Activated T-helper 1 cell treated with anti-CD3 and anti-CD28 coated beads, Interleukin-12 subunit alpha, Interleukin-12 subunit beta, Interleukin-2, Interleukin-4 antibody, amounts not matched to agents 30 ng/mL and 10 ng/mL and 1 ng/mL, durations not matched to agents 14 hours and 24 hours and 36 hours (primary cell): Measurements from ENCODE around the gene LRCH1. TPM values are rescaled to one million over a fixed set of nuclear protein-coding genes. Genes with fewer than 3 reads are reported as not detected.
"Not testable (repeated sequence)": the region's sequence is repeated elsewhere in the genome, so short reads cannot be mapped to it uniquely, and the experiment has no call there.

ENCODE experiments used
- DNase-seq: peaks from one replicate; pipeline ENCODE4 v3.0.0; 2021; ENCODE audit warnings: low spot score
- H3K27ac Mint-ChIP-seq: one replicate; pipeline ENCODE4 v1.8.0; 2021; ENCODE audit warnings: mild to moderate bottlenecking, mixed read lengths
- H3K27me3 Mint-ChIP-seq: one replicate; pipeline ENCODE4 v1.8.0; 2022; ENCODE audit warnings: mild to moderate bottlenecking, moderate library complexity, mixed read lengths; ENCODE audit not compliant: insufficient read depth
- H3K36me3 Mint-ChIP-seq: one replicate; pipeline ENCODE4 v1.8.0; 2021; ENCODE audit warnings: low read depth, mixed read lengths
- H3K4me1 Mint-ChIP-seq: one replicate; pipeline ENCODE4 v1.8.0; 2021; ENCODE audit warnings: low read depth, mixed read lengths
- H3K4me3 Mint-ChIP-seq: one replicate; pipeline ENCODE4 v1.8.0; 2021; ENCODE audit warnings: mild to moderate bottlenecking, moderate library complexity, mixed read lengths
- H3K9me3 Mint-ChIP-seq: one replicate; pipeline ENCODE4 v1.8.0; 2021; ENCODE audit warnings: mixed read lengths
- intact Hi-C: fragments of 100-400 bp; cut with micrococcal nuclease; formaldehyde crosslinking; loops from one replicate; pipeline ENCODE4 v1.15.1; 2024
- total RNA-seq: library from RNA; stranded (reverse); gene quantifications from 2 replicates; pipeline ENCODE4 v1.2.3, GENCODE V29; 2022

The LRCH1 gene
- 20.3 and 21.8 TPM in 2 replicates for total RNA-seq

- H3K36me3 Mint-ChIP-seq, result peaks cover 3% of the 10 kb centered on the region
- peaks cover 50% of the 10 kb centered on the region for H3K4me1 Mint-ChIP-seq
- peak; percentile 80 for DNase-seq
- peak within 1 kb of the TSS; percentile 92 for H3K27ac Mint-ChIP-seq
- peaks cover 15% of the 10 kb centered on the region for H3K27me3 Mint-ChIP-seq
- H3K9me3 Mint-ChIP-seq, result no peaks in the 10 kb centered on the region
- peak within 1 kb of the TSS; percentile 95 for H3K4me3 Mint-ChIP-seq
- intact Hi-C loops, result loop anchor here (2.0 to 10.0 kb wide), 3 partner anchors 60 to 498 kb away; partner anchors contain the start of gene ZC3H13
Observed at GRCh38 chr13:46552889-46553520, at the start of gene LRCH1. TSS of gene LRCH1 (plus strand) at chr13:46553170. CDS start at chr13:46553397, 227 bp downstream.

DNA sequence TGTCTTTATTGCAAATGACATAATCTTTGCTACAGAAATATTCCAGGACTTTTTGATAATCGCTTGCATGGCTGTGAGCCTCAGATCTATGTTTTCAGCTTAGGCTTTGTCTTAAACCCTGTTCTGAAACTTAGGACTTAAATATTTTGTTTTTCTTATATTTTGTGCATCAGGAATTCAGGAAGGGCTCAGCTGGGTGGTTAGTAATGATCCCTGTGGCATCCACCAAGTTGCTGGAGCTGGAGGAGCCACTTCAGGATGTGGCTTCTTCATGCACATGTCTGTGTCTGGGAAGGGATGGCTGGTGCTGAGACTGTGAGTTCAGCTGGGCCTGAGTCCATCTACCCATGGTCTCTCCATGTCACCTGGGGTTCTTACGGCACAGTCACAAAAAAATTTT is 48.9 kb upstream of the LRCH1 start:
- H3K4me3 Mint-ChIP-seq, result no peak overlapping the region

DNA sequence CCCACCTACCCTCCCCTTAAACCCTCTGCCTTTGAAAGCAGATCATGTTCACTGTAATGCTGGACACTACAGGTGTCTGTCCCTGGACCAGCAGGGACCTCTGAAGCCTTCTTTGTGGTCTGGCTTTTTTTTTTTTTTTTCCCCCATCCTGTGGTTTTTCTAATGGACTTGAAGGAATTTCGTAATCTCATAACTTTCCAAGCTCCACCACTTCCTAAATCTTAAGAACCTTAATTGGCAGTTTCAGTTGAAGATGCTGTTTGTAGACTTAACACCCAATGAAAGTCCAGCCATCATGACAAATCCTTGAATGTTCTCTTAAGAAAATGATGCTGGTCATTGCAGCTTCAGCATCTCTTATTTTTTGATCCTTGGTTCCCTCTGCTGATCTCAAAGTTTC is 45.0 kb upstream of the LRCH1 start:
- Mint-ChIP-seq H3K4me1 (no peaks in the 10 kb centered on the region), H3K4me3 (no peak overlapping the region), H3K9me3 (peaks cover 3% of the 10 kb centered on the region), H3K27me3 (peaks cover 6% of the 10 kb centered on the region), H3K27ac (no peak overlapping the region), H3K36me3 (no peaks in the 10 kb centered on the region)
- intact Hi-C loops, result no loop called here
- no peak for DNase-seq

More for the DNA sequence above, 48.9 kb upstream of the LRCH1 start:
- peaks cover 3% of the 10 kb centered on the region for H3K9me3 Mint-ChIP-seq
- H3K27ac Mint-ChIP-seq, result no peak overlapping the region
- no peak for DNase-seq
- H3K4me1 Mint-ChIP-seq, result no peaks in the 10 kb centered on the region
- no peaks in the 10 kb centered on the region for H3K36me3 Mint-ChIP-seq
- H3K27me3 Mint-ChIP-seq, result peaks cover 15% of the 10 kb centered on the region
- intact Hi-C loops, result no loop called here

GRCh38 chr13:46509981-46510380 is 43.0 kb upstream of the LRCH1 start:
- peaks cover 3% of the 10 kb centered on the region for H3K9me3 Mint-ChIP-seq
- no peaks in the 10 kb centered on the region for H3K4me1 Mint-ChIP-seq
- no peaks in the 10 kb centered on the region for H3K36me3 Mint-ChIP-seq
- H3K27me3 Mint-ChIP-seq, result peaks cover 2% of the 10 kb centered on the region
- no peak overlapping the region for H3K27ac Mint-ChIP-seq
- H3K4me3 Mint-ChIP-seq, result no peak overlapping the region
- no peak for DNase-seq
- intact Hi-C loops, result no loop called here

GRCh38 chr13:46515803-46516202 is 37.2 kb upstream of the LRCH1 start:
- no peaks in the 10 kb centered on the region for H3K4me1 Mint-ChIP-seq
- no peaks in the 10 kb centered on the region for H3K36me3 Mint-ChIP-seq
- H3K9me3 Mint-ChIP-seq, result no peaks in the 10 kb centered on the region
- peaks cover 11% of the 10 kb centered on the region for H3K27me3 Mint-ChIP-seq
- H3K4me3 Mint-ChIP-seq, result no peak overlapping the region
- intact Hi-C loops, result no loop called here
- no peak for DNase-seq
- H3K27ac Mint-ChIP-seq, result no peak overlapping the region

DNA sequence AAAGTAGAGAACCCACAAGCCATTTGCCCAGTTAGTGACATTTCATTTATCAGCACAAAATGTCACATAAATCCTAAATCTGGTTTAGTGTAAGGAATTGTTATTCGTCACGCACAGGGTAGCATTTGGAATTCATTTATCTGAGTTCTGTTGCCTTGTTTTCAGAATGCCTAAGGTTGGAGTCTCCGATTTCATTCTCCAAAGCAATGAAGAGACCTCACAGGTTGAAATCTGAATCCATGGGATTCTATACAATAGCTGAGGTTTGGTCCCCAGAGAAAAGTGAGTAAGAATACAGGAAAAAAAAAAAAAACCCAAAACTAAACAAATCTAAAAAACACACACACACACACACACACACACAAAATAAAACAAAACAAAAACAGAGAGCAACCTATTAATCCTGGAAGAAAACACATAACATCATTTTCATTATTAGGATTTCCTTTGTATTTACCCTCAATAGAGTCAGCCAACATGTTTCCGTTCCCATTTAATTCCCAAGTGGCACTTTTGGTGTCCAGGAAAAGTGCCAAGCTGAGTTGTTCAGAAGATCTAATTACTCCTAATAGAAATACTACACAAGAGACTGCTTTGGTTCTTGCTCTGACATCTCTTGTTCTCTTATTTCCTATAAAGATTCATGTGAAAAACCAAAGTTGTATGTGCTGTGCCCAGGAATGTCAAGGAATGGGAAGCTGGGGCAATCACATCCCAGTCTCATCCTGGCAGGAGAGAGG is 36.2 kb upstream of the LRCH1 start:
- Mint-ChIP-seq H3K27me3 (peaks cover 11% of the 10 kb centered on the region), H3K9me3 (no peaks in the 10 kb centered on the region), H3K4me1 (no peaks in the 10 kb centered on the region)

DNA sequence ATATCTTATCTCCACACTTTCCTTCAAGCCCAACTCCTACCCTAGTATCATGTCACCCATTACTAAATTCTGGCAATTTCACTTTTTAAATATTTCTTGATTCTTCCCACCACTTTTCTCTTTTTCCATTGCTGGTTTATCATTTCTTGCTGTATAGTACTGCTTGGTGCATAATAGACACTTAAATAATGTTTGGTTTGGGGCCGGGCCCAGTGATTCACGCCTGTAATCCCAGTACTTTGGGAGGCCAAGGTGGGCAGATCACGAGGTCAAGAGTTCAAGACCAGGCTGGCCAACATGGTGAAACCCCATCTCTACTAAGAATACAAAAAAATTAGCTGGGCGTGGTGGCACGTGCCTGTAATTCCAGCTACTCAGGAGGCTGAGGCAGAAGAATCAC is 35.2 kb upstream of the LRCH1 start:
- H3K27ac Mint-ChIP-seq, H3K9me3 Mint-ChIP-seq, intact Hi-C loops, H3K4me1 Mint-ChIP-seq, H3K4me3 Mint-ChIP-seq, DNase-seq, H3K36me3 Mint-ChIP-seq: not testable (repeated sequence)
- peaks cover 11% of the 10 kb centered on the region for H3K27me3 Mint-ChIP-seq

More for the DNA sequence above, 36.2 kb upstream of the LRCH1 start:
- Mint-ChIP-seq H3K27ac (no peak overlapping the region), H3K36me3 (no peaks in the 10 kb centered on the region), H3K4me3 (no peak overlapping the region)
- DNase-seq, result no peak
- intact Hi-C loops, result no loop called here

- intact Hi-C loops, result no loop called here
- Mint-ChIP-seq H3K27ac (no peak overlapping the region), H3K4me1 (no peaks in the 10 kb centered on the region), H3K36me3 (no peaks in the 10 kb centered on the region), H3K4me3 (no peak overlapping the region), H3K27me3 (peaks cover 12% of the 10 kb centered on the region), H3K9me3 (no peaks in the 10 kb centered on the region)
- no peak for DNase-seq
Observed at GRCh38 chr13:46519182-46519581, 33.8 kb upstream of the LRCH1 start.

DNA sequence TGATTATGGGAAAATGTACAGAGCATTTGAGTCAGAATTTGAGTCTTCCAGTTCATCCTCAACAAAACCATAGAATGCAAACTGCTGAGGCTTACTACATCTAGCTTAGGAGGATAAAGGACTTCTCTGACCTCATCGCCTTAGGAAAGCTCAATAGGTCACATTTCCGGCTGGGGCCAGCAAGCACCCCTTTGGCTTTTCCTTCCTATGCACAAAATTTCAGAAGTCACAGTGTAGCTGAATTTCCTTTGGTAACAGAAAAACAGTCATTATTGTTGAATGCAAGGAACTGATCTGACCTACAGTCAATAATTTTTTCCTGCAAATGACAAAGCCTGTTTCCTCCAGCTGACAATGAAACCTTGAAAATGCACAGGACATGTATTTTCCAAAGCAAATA is 32.8 kb upstream of the LRCH1 start:
- H3K27ac Mint-ChIP-seq, result no peak overlapping the region
- H3K9me3 Mint-ChIP-seq, result no peaks in the 10 kb centered on the region
- peaks cover 13% of the 10 kb centered on the region for H3K27me3 Mint-ChIP-seq
- DNase-seq, result no peak
- no peaks in the 10 kb centered on the region for H3K4me1 Mint-ChIP-seq
- H3K36me3 Mint-ChIP-seq, result no peaks in the 10 kb centered on the region
- no peak overlapping the region for H3K4me3 Mint-ChIP-seq
- intact Hi-C loops, result no loop called here

GRCh38 chr13:46521486-46521885 is 31.5 kb upstream of the LRCH1 start:
- no peaks in the 10 kb centered on the region for H3K36me3 Mint-ChIP-seq
- H3K4me1 Mint-ChIP-seq, result no peaks in the 10 kb centered on the region
- DNase-seq, result no peak
- no peak overlapping the region for H3K27ac Mint-ChIP-seq
- H3K27me3 Mint-ChIP-seq, result peaks cover 10% of the 10 kb centered on the region
- H3K4me3 Mint-ChIP-seq, result no peak overlapping the region
- no peaks in the 10 kb centered on the region for H3K9me3 Mint-ChIP-seq
- intact Hi-C loops, result no loop called here

GRCh38 chr13:46521921-46522747 is 30.8 kb upstream of the LRCH1 start:
- DNase-seq, result no peak
- Mint-ChIP-seq H3K27ac (no peak overlapping the region), H3K4me1 (no peaks in the 10 kb centered on the region), H3K36me3 (no peaks in the 10 kb centered on the region), H3K27me3 (peaks cover 8% of the 10 kb centered on the region), H3K4me3 (no peak overlapping the region), H3K9me3 (no peaks in the 10 kb centered on the region)
- intact Hi-C loops, result no loop called here

GRCh38 chr13:46522748-46523030 is 30.3 kb upstream of the LRCH1 start:
- Mint-ChIP-seq H3K9me3 (no peaks in the 10 kb centered on the region), H3K27me3 (peaks cover 6% of the 10 kb centered on the region), H3K36me3 (no peaks in the 10 kb centered on the region), H3K27ac (no peak overlapping the region), H3K4me3 (no peak overlapping the region), H3K4me1 (no peaks in the 10 kb centered on the region)
- no peak for DNase-seq
- intact Hi-C loops, result no loop called here
